T-helper 2 cell treated with Interferon-gamma antibody and Interleukin-4, amounts not matched to agents 100 ng/mL and 5 ng/mL, for 36 hours (primary cell): Measurements from ENCODE around the gene STIM1. TPM values are rescaled to one million over a fixed set of nuclear protein-coding genes. Genes with fewer than 3 reads are reported as not detected.

ENCODE experiments used
- intact Hi-C: fragments of 100-400 bp; cut with micrococcal nuclease; formaldehyde crosslinking; loops from one replicate; pipeline ENCODE4 v1.15.1; 2023
- total RNA-seq: library from RNA; stranded (reverse); gene quantifications from 2 replicates; pipeline ENCODE4 v1.2.3, GENCODE V29; 2022

The STIM1 gene
- total RNA-seq, 1 donor from 2014 or later: 93.1 TPM

- intact Hi-C loops: loop anchor here (1.0 to 5.0 kb wide), 6 partner anchors 23 to 449 kb away; partner anchors contain the start of genes STIM1 and TRIM21
Observed at GRCh38 chr11:3942956-3943497, 87.6 kb downstream of the STIM1 start.

- intact Hi-C loops: loop anchor here (5.0 kb wide), 1 partner anchor 448 kb away; the partner anchor contains the start of gene TRIM21
Observed at GRCh38 chr11:3944198-3944597, 88.7 kb downstream of the STIM1 start.

DNA sequence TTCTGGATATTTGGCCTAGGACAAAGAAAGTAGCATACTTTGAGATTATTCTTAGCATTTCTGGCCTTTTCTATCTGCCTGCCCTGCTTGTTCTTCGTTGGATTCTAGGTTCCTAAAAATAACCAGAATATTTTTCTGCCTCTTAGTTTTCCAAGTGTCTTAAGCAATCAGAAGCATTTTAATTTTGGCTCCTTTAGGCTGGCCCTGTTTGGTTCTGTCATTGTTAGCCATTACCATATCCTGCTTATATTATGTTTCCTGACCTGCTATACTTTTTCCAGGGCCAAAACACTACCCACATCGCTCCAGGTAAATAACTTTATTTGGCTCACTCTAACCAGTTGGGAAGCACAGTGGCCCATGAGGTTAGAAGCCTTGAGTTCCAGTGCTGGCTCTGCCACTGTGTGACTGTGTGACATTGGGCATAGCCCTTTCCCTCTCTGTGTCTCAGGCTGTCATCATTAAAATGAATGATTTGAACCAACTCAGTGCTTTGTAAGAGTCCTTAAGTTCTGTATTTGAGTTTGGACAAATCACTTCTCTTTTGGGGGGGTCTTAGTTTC lies 91.1 kb downstream of the STIM1 start:
- intact Hi-C loops: loop anchor here (1.0 to 5.0 kb wide), 4 partner anchors 23 to 149 kb away; partner anchors contain the start of gene NUP98

DNA sequence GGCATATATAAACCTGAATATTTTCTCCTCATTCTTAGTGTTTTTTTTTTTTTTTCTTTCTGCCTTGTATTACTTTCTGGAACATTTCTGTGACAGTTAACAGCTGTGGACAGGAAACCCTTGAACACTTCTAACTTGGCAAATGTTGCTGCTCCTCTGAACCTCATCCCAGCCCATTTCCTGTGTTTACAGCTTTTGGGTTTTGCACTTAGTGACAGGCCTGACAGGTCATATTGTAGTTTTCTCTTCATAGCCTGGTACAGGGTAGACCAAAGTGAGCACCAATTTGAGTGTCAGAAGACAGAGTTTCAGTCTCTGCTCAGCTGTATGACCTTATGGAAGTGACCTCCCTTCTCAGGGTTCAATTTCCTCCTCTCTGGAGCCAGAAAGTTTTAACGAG lies 91.6 kb downstream of the STIM1 start:
- intact Hi-C loops: loop anchor here (1.0 to 5.0 kb wide), 4 partner anchors 22 to 150 kb away; partner anchors contain the start of gene NUP98

DNA sequence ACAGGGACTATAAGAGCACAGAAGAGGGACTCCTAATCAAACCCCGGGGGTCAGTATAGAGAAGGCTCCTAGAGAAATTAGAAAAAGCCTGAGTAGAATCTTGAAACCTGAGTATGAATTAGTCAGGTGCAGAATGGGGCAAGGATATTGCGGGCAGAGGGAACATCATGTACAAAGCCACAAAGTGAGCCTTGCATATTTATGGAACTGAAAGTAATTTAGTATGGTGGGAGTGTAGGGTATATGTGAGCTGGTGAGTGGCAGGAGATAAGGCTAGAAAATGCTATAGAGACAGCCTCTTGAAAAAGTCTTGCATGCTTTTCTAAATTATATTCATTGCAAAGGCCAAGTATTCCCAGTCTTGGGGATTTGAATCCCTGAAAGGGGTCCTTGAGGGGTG lies 93.7 kb downstream of the STIM1 start:
- intact Hi-C loops: loop anchor here (5.0 kb wide), 2 partner anchors 47 to 152 kb away; partner anchors contain the start of gene NUP98

DNA sequence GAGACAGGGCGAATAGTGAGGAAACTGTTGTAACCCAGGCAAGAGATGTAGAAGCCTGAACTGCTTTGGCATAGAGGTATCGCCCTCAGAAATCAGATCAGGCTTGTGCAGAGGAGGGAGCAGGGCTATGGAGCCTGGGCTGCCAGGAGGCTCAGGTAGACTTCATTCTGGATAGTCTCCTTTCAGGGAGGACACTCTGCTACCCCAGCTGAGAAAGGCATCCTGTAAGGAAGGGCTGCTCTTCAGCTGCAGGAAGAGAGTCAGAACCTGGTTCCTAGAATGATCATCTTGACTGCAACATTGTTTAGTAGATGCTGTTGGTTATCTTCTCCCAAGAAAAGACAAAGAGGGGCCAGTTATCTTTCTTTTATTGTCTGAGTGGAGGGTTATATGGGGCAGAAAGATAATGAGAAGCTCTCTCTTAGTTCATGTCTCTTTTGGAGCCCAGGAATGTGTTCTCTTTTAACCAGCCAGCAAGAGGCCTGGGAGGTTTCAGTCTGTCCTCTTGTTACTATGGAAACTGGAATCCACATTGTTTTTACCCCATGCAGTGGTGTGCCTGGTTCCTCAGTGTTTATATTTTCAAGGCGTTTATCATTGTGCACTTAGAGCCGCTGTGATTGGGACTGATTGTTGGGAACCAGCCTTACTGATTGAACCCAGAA lies 95.7 kb downstream of the STIM1 start:
- intact Hi-C loops: no loop called here

DNA sequence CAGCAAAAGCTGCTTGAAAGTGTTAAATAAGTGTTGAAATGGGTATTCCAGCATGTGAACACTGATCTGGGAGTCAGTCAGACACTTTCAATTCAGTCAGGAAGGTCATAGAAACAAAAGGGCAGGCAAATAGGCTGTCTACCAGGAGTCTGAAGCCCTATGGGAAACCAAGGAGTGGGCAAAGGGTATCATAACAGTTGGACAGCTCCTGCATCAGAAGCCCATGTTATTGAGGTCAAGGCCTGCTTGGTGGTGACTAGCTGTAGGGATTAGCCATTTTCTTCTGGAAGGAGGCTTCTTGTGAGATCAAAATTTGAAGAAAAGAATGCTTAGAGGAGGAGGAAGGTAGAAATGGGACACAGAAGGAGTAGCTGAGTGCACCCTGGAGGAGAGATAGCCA lies 97.3 kb downstream of the STIM1 start:
- intact Hi-C loops: no loop called here

DNA sequence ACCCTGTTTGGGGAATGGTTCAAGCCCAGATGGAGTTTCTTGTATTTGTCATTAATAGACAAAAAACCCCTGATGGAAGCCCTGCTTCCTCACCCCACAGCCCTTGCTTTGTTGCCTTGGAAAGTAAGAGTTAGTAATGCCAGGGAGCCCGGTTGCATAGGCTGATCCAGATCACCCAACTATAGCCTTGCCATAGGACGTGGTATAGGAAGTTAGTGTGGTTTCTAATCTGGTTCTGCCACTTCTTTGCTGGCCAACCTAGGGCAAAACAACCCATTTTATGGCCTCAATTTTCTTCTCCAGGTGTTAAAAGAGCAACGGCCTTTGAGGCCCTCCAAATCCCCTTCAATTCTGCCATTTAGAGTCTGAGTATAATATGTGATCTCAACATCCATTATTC lies 97.9 kb downstream of the STIM1 start:
- intact Hi-C loops: no loop called here

DNA sequence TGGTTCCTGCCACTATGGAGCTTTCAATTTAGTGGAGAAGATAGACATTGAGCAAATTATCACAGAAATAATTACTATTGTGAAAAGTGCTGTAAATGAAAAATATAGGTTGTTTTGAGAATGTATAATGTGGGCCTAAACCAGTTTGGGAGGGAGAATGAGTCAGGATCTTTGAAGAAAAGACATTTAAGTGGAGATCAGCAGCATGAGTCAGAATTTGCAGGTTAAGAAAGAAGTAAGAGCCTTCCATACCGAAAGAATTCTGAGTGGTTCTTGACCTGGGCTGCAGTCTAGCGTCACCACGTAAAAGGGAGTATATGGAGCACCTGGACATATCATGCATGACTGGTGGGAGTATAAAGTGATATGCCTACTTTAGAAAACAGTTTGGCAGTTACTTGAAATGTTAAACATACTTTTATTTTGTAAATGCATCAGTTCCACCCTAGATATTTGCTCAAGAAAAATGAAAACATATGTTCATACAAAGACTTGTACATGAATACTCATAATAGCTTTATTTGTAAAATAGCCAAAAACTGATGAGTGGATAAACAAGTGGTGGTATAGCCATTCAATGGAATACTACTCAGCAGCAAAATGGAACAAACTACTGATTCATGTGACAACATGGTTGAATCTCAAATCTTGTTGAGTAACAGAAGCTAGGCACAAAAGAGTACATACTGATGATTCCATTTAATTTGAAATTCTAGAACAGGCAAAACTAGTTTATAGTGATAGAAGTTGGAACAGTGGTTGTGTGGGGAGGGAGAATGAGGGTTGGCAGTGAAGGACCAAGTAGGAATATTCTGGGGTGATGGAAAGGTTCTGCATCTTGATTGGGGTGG lies 99.2 kb downstream of the STIM1 start:
- intact Hi-C loops: no loop called here

DNA sequence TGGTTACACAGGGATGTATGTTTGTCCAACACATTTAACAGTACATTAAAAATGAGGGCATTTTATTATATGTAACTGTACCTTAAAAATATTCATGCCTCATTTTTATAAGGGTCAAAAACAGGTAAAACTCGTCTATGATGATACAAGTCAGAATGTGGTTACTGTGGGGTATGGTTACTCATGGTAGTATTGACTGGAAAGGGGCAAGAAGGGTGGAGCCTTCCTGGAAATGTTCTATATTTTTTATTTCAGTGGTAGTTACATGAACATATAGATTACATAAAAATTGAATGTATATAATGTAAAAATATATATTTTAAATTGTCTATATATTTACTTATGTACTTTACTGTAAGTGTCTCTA lies 99.8 kb downstream of the STIM1 start:
- intact Hi-C loops: no loop called here

DNA sequence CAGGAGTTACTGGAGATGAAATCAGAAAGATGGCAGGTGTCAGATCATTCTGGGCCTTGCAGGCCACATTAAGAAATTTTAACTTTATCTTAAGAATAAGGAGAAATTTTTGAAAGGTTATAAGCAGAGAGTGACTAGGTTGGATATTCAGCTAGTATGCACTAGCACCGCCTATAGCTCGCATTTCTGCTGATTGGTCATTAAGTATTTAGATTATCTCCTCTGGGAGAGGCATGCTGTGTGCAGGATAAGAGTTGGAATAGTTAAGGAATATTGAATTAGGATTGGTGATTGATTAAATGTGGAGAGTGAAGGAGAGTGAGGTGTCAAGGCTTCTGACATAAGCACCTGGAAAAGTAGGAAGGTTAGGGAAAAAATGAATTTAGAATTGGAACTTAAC lies 100.6 kb downstream of the STIM1 start:
- intact Hi-C loops: no loop called here

DNA sequence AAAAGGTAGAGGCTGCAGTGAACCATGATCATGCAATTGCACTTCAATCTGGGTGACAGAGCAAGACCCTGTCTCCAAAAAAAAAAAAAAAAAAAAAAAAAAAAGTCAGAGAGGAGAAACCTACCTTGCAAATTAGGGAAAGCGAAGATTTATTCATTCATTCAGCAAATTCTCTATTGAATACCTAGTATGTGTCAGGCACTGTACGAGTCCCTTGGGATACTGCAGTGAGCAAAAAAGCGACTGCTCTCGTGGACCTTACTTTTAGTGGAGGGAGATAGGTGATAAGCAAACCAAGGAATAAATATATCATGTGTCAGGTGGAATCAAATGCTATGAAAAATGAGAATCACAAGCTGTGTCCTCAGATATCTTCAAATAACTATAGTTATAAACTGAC lies 101.3 kb downstream of the STIM1 start:
- intact Hi-C loops: no loop called here

GRCh38 chr11:3957437-3957836 lies 102.0 kb downstream of the STIM1 start:
- intact Hi-C loops: no loop called here

GRCh38 chr11:3958281-3958680 lies 102.8 kb downstream of the STIM1 start:
- intact Hi-C loops: no loop called here

DNA sequence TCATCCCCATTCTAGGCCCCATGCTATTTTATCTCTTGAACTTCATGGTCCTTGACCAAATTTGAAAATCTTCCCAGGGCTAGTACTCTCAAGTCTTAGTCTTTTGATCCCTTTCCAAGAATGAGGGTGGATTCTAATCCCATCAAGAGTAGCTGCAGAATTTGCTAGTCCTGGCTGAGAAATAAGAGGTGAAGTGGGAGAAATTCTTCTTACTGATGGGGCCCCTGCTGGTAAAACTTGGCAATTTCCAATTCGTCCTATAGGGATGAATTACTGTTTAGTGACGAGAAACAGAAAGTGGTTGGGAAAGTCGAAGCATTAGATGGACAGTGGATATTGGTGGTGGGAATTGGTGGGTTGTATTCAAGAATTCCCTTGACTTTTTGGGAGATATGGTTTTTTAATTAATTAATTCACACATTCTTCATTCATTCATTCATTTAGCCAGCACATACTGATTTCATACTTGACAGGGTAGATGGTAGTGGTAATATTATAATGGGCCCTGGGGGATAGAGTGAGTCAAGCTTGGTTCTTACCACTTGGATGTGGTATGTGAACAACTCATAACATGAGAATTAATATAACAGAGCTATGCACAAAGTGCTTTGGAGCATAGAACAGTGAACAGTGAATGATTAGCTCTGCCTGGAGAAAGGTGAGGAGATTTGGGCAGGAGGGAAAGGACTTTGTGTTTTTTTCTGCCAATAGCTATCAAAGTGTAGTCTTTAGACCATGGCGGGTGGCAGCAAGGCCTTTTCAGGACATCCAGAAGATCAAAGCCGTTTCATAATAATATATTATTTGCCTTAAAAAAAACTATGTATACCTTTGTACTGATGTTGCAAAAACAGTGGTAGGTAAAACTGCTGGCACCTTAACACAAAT lies 103.8 kb downstream of the STIM1 start:
- intact Hi-C loops: no loop called here

GRCh38 chr11:3959903-3960265 lies 104.4 kb downstream of the STIM1 start:
- intact Hi-C loops: no loop called here

DNA sequence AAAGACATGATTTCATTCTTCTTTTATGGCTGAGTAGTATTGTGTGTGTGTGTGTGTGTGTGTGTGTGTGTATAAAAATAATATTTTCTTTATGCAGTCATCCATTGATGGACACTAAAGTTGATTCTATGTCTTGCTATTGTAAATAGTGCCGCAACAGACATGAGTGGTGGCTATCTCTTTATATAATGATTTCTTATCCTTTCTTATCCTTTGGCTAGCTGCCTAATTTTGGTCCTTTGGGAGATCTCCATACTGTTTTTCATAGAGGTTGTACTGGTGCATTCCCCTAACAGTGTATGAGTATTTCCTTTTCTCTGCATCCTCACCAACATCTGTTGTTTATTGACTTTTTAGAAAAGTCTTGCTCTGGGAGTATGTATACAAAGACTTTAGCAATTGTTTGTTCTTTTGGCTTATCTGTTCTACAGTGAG lies 107.0 kb downstream of the STIM1 start:
- intact Hi-C loops: no loop called here

GRCh38 chr11:3964056-3964455 lies 108.6 kb downstream of the STIM1 start:
- intact Hi-C loops: no loop called here

DNA sequence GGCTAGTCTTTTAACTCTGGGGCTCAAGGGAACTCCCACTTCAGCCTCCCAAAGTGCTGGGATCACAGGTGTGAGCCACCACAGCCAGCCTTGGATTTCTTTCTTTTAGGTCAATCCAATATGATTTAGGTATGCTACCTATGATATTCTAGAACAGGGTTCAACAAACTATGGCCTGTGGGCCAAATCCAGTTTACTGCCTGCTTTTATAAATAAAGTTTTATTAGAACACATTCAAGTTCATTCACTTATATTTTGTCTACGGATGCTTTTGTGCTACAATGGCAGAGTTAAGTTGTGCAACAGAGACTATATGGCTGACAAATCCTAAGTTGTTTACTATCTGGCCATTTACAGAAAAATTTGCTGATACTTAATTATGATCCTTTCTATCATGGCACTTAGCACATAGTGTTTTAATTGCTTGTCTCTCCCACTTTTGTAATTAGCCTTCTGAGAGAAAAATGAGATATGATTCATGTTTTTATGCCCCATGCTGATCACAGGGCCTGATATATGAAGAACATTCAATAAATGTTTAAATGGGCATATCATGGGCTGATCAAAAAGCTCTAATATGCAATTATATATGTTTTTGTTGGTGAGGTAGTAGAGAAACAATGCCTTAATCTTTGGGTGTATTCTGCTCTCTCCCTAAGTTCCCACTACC lies 109.6 kb downstream of the STIM1 start:
- intact Hi-C loops: no loop called here

- intact Hi-C loops: no loop called here
Observed at GRCh38 chr11:3967695-3968094, 112.2 kb downstream of the STIM1 start.
